GM12873 (cell line): ENCODE data around the gene TRNAU1AP.

Experiments
- CTCF ChIP-seq: IDR thresholded peaks from 2 replicates; pipeline ENCODE4 v1.5.1; 2012; ENCODE audit warnings: low read depth, mild to moderate bottlenecking, moderate library complexity, low read length, control low read depth; ENCODE audit not compliant: insufficient read depth; ENCODE audit errors: missing control alignments

The TRNAU1AP gene

GRCh38 chr1:28509705-28510272 is 43.1 kb upstream of the TRNAU1AP start:
- TF ChIP-seq CTCF = no peak

GRCh38 chr1:28510273-28510969 is 42.5 kb upstream of the TRNAU1AP start:
- TF ChIP-seq CTCF = no peak

GRCh38 chr1:28510970-28511440 is 41.9 kb upstream of the TRNAU1AP start:
- no peak for TF ChIP-seq CTCF

GRCh38 chr1:28512058-28512611 is 40.8 kb upstream of the TRNAU1AP start:
- no peak for TF ChIP-seq CTCF

GRCh38 chr1:28516518-28516956 is 36.3 kb upstream of the TRNAU1AP start:
- TF ChIP-seq CTCF = no peak

GRCh38 chr1:28517649-28517999 is 35.3 kb upstream of the TRNAU1AP start:
- TF ChIP-seq CTCF = no peak

GRCh38 chr1:28518000-28518744 is 34.7 kb upstream of the TRNAU1AP start:
- peak; percentile 89 for TF ChIP-seq CTCF
